HG03095 (cell line): ENCODE measurements around the gene RRP1.
"Not testable (repeated sequence)": the region's sequence is repeated elsewhere in the genome, so short reads cannot be mapped to it uniquely, and the experiment has no call there.

Experiments used
- ATAC-seq: cut with Tn5 transposase; IDR thresholded peaks from one replicate; pipeline ENCODE4 v1.9.1; 2021; ENCODE audit warnings: moderate library complexity; ENCODE audit not compliant: unreplicated experiment

The RRP1 gene

DNA sequence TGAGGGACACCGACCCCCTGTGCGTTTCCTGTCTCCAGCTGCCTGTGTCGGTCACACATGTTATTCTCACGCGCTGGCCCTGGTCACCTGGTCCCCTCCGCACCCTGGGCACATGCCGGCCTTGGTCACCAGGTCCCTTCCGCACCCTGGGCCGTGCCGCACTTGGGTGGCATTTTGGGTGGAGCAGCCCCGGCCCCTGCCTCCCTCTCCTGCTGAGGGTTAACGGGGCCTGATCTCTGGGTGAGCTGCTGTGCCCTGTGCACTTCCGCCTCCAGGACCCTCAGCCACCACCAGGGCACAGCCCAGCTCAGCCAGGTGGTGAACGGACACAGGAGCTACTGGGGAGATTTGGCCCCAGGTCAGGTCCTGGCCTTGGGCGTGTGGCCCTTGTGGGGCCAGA is 26.6 kb downstream of the RRP1 start:
- no peak for ATAC-seq

DNA sequence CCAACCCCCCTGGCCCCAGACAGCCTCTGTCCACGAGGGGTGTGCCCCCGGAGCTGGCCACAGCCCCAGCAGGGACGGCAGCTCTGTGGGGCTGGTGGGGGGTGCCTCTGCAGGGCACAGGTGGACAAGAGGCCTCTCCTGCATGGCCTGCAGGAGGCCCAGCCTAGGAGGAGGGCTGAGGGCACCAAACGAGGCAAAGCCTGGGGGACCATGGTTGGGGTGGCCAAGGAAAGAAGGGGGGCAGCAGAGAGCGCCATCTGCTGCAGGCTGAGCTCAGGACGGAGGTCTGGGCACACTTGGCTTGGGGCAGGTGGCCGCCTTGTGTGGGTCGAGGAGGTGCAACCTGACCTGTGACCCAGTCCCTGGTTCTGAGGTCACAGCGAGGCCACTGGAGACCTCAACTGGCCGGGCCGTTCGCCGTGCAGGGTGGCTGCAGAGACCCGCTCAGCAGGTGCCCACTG is 27.3 kb downstream of the RRP1 start:
- ATAC-seq = no peak

DNA sequence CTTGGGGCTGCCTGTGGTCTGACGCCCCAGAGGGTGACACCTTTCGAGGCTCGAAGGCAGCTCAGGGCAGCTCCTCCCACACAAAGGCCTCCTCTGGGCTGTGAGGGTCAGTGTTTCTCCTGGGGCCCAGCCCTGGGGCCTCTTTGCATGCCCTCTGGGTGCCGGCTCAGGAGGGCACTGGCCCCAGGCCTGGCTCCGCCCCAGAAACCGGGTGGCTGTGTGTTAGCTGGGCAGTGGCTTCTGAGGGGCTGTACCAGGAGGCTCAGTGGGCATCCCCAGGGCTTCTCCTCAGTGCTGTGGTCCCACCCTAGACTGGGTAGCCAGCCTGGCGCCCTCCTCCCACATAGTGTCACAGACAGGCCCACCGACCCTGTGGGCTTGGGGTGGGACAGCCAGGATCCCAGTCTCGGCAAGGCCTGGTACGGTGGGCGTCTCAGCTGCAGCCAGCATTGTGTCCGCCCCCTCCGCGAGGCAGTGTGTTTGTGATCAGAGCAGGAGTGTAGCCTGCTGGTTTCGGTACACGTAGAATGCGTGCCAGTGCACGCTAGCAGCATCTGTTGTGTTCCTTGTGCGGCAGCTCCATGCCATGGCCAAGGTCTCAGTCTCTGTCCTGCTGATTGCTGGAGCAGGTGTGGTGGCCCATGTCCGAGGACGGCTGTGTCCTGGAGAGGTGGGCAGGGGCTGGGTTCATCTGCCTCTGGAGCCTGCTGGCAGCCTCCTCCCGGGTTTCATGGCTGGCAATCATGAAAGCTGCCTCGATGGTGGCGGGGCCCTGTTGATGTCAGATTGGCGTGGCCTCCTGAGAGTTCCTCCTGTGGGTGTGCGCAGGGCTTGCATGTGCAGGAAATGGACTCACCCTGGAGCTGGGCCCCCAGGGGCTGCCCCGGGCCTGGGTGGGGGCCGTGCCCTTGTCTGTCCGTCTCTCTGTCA is 28.0 kb downstream of the RRP1 start:
- ATAC-seq = no peak

DNA sequence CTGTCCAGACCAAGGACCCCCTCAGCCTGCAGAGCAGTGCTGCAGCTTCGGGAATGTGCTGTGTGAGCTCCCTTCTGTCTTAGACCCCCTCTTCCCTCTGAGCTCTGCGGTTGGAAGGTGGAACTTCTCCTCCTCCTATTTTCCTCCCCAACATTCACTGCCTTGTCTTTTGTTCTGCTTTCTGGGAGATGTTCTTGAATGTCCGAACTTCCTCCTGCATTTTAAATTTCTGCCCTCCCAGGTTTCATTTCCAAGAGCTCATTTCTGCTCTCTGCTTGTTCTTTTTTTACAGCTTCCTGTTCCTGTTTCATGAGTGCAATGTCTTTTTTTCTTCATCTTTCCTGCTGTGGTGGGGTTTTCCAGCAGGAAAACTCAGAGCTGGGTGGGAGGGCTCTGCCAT is 29.3 kb downstream of the RRP1 start:
- ATAC-seq = no peak

DNA sequence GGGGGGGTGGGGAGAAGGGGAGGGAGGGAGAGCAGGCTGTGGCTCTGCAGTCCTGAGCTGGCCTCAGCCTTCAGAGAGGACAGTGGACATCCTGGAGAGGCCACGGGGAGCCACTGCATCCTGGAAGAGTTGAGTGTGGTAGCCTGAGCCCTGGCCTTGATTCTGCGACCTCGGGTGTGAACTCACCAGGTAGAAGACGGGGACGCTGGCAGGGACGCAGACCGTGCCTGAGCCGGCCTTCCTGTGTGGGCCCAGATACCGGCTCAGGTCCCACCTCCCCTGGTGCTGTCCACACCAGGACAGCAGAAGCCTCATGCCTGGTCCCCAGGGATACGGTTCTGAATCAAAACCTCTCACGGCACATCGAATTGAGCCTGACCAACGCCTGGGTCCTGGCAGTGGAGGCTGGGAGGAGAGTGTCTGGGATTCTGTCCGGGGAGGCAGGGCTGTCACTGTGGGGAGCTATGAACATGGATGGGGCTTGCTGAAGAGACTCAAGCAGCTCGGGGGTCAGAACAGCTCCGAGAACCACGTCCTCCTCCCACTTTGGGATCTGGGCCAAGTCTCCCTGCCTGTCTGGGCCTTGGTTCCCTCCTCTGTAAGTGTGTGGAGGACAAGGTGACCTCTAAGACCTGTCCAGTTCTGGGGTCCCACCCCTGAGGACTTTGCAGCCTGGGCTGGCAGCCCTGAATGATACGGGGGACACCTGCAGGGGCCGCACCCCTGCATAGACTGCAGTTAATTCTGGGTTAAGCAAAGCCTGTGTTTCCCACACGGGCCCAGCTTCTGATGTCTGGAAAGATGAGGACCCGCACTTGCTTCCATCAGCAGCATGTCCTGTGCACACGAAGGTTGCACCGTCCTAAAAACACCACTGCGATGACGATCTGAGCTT is 30.4 kb downstream of the RRP1 start:
- no peak for ATAC-seq

DNA sequence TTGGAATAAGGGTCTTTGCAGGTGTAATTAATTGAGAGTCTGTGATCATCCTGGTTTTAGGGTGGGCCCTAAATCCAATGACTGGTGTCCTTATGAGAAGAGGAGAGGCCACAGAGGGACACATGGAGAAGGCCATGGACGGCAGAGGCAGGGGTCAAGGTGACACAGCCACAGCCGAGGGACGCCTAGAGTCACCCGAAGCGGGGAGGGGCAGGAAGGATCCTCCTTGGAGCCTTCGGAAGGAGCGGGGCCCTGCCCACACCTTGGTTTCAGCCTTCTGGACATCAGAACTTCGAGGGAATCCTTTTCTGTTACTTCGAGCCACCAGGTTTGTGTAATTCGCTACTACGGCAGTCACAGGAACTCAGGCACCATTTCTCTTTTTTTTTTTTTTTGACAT is 31.1 kb downstream of the RRP1 start:
- no peak for ATAC-seq

DNA sequence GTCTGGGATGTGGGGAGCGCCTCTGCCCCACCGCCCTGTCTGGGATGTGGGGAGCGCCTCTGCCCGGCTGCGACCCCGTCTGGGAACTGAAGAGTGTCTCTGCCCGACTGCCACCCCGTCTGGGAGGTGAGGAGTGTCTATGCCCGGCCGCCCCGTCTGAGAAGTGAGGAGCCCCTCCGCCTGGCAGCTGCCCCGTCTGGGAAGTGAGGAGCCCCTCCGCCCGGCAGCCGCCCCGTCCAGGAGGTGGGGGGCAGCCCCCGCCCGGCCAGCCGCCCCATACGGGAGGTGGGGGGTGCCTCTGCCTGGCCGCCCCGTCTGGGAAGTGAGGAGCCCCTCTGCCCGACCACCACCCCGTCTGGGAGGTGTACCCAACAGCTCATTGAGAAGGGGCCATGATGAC is 32.8 kb downstream of the RRP1 start:
- not testable (repeated sequence) for ATAC-seq

DNA sequence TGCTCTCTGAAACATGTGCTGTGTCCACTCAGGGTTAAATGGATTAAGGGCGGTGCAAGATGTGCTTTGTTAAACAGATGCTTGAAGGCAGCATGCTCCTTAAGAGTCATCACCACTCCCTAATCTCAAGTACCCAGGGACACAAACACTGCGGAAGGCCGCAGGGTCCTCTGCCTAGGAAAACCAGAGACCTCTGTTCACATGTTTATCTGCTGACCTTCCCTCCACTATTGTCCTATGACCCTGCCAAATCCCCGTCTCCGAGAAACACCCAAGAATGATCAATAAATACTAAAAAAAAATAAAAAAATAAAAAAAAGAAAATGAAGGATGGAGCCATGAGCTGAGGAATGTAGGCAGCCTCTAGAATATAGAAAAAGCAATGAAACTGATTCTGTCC is 33.4 kb downstream of the RRP1 start:
- not testable (repeated sequence) for ATAC-seq

DNA sequence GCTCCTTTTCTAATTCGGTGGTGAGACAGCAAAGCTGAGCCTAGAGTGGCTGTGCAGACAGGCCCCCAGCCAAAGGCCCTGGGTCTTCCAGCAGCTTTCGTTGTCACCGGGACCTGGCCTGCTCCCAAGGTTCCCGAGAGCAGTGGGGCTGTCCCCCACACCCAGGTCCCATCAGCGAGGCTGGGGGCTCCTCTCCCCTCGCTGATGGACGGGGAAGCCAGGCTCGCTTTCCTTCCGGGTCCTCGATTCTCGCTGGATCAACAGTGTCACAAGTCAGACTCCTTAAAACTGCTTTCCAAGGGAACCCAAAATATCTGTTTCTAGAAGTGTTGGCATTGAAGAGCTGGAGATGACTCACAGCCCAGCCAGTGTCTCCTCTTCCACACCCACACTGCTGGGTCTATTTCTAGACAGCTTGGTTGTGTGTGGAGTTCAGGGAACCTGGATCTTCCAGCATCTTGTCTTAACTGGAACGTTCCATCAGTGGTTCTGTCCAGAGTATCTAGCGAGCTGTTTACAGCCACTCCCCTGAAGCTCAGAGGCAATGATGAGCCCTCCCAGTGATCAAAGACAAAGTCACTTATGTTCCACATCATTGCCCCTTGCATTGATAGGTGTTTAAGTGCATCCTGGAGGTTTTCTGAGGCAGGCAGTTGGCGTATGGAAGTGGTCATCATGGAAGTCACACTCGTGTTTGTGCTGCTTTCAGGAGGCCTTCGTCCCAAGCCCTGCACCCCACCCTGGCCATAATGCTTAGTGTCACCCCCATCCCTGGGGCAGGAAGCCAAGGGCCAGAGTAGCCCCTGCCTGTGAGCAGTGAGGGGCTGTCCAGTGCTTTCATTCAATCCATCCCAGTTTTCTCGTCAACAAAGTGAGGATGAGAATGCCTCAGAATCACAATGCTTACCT is 35.2 kb downstream of the RRP1 start:
- ATAC-seq = no peak

DNA sequence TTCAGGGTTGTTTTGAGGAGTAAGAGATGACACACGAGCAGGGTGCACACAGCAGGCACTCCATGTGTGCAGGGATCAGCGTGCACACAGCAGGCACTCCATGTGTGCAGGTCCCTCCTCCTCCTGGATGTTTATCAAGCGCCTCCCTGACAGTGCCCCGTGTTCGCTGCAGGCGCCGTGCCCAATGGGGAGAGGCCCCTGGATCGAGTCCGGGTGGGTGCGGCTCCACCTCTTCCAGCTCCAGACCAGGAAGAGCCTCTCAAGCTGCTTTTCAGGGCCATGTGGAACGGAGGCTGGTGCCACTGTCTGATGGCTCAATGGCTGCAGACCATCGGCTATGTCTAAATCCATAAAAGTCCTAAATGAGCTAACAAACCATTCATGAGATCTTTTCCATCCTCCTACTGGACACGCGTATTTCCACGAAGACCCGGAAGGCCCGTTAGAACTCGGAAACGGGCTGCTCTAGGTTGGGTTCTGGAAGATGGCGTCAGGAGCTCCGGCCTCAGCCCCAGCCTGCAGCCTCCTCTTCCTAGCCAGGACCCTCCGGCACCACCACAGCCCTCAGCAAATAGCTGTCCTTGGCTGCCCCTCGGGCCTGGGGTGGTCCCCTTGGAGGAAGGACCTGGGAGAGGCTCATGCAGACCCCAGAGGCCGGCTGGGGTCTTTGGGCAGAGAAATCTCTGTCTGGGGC is 36.0 kb downstream of the RRP1 start:
- no peak for ATAC-seq

DNA sequence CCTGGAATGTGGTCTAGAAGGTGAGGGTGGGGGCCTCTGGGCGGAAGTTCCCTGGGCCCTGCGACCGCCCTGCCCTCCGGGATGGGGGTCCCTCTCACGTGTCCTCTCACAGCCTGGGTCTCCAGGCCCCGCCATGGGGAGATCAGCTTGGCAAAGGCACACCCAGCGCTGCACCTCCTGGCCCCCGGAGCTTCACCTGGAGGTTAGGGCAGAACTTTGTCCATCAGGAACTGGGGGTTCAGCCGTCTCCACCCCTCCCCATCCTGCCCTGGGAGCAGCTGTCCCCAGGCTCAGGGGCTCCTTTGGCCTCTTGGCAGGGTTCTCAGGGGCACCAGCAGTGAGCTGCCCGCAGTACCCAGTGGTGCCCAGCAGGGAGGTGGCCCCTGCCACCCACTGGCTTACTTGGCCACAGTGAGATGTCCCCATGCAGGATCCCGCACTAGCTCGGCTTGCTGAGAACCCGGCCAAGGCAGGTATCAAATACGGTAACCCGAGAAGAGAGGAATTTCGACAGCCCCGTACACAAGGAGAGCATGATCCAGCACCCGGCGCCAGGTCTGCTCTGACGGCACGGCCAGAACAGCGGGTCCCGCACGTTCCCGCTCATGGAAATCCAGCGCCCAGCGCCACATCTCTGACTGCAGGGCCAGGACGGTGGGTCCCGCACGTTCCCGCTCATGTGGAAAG is 36.7 kb downstream of the RRP1 start:
- no peak for ATAC-seq

DNA sequence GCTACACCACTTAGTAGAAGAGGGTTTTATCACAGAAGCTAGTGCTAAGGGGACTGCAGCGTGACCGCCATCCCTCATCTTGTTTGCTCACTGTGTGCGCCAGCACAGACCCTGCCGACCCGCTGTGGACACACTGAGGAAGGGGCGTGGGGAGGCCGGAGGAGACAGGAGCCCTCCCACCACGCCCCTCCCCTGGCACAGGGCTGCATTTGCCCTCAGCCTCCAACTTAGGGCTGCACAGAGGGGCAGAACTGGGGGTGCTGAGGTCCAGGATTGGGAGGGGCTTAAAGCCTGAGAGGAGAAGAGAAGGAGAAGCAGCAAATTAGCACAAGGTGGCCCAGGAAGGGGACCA is 37.2 kb downstream of the RRP1 start:
- no peak for ATAC-seq

DNA sequence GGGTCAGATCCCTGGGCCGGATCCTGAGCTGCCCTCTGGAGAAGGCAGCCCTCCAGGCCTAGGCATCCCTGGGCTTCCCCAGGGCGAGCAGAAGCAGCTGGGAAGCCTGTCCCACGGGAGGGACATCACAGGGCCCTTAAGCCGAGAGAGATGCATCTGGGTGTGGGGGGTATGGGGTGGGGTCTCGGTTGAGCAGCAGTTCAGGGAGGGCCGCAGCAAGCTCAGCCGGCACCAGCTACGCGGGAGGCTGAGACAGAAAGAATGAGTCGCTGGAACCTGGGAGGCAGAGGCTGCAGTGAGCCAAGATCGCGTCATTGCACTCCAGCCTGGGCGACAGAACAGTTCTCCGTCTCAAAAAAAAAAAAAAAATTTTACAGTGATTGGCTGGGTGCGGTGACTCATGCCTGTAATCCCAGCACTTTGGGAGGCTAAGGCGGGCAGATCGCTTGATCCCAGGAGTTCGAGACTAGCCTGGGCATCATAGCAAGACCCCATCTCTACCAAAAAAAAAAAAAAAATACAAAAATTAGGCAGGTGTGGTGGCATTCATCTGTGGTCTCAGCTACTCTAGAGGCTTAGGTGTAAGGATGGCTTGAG is 37.7 kb downstream of the RRP1 start:
- ATAC-seq = no peak

DNA sequence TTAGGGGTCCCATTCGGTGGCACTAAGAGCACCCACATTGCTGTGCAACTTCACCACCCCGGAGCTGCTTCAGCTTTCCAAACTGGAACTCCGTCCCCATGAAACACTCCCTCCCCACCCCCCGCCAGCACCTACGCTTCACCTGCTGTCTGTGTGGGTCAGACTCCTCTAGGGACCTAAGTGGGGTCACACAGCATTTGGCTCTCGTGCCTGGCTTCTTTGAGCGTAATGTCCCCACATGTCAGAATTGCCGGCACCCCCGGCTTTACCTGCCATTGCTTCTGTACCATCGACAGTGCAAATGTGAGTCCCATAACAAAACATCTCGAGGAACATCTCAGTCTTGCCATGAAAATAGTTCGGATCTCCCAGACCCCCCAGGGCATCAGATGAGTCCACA is 39.8 kb downstream of the RRP1 start:
- no peak for ATAC-seq

DNA sequence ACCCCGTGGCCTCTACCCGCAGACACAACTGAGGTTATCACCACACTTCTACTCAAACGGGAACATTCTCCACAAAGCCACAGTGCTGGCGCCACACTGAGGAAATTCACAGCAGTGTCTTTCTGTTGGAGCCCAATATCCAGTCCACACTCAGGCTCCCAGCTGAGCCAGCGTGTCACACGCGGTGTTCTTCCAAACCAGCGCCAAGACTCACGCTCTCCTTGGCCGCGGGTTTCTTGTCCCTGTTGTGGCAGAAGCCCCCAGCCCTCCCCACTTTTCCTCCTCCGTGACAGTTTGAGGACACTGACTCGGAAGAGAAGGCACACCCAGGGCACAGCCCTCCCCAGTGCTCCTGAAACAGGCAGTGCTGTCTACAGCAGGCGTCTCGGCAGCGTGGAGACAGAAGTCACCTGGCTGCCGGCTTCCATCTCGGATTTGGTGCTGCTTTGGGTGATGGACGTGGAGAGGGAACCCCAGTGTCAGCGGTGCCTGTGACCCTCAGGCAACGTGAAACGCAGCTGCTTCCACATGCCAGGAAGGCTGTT is 40.3 kb downstream of the RRP1 start:
- no peak for ATAC-seq

DNA sequence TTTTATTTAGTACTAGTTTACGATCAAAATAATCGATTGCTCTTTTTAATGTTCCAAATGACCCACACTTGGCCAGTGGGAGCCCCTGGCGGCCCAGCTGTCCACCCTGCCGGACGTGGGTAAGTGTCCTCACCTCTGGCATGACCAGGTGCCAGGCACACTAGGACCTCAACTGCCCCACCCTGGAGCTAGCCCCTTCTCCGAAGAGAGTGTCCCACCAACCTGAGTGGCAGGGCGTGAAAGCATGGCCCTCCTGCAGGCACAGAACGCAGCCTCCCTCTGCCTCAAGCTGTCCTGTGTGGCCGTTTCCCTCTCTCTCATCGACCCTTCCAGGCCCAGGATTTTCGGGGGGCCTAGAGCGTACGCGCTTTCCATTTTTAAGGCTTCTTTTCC is 42.8 kb downstream of the RRP1 start:
- no peak for ATAC-seq

DNA sequence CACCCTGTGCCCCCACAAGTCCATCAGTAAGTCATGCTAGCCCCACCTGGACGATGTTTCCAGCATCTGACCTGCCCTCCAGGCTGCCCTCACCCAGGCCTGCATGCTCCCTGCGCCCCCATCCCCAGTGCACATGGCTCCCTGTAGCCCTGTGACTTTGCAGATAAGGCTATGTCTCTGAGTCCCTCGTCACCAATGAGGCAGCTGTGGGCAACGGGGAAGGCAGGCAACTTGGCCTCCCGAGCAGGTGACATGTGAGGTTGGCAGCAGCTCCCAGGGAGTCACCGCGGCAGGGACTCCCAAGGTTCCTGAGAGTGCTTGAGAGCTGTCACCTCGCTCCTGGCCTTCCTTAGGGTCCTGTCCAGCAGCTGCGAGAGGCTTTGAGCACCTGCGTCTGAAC is 43.3 kb downstream of the RRP1 start:
- ATAC-seq = no peak

DNA sequence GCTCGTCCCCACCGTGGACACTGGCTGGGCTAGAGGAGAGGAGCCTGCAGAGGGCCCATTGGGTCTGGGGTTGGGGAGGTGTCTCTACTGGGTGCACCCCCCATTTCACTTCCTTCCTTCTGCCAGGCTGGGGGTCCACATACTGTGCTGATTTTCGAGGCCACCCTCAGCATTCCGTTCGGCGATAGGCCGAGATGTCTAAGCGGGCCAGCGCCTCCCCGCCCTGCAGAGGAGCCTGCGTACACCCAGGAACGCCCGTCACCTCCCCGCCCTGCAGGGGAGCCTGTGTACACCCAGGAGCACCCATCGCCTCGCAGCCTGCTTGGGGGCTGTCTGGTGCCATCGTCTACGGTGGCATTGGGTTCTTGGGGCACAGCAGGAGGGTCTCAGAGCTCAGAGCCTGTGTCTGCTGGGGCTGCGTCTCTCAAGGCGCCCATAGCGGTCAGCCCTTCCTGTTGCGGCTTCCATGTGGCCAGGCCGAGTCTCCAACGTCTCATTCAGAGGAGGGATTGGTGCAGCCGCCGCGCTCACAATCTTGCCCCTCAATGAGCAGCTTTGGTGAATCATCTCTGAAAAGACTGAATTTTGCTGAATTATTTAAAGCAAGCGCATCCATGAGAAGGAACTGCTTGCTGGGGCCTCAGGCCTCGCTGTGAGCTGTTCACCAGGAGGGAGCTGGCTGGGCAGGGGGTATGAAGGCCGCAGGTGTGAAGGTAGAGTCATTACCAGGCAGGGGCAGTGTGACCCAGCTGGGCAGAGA is 44.9 kb downstream of the RRP1 start:
- no peak for ATAC-seq
